Right atrium auricular region (tissue), 2 donors: ENCODE data around the gene CCDC82. TPM values are rescaled to one million over a fixed set of nuclear protein-coding genes. Genes with fewer than 3 reads are reported as not detected.

Experiments
- DNase-seq: peaks from one replicate; pipeline ENCODE4 v3.0.0-alpha.2; 2019; ENCODE audit warnings: low spot score
- H3K27ac ChIP-seq, 2 donors: fragments of 200-600 bp; sonication (generic); 1 replicate in 1 of 2; 2 replicates in 1 of 2; pipeline ENCODE4 v1.5.1; 2016 to 2019
- H3K27me3 ChIP-seq, 2 donors: fragments of 200-600 bp; sonication (generic); one replicate each; pipeline versions ENCODE4 v1.5.1 to v1.6.0; 2017 to 2019
- H3K36me3 ChIP-seq: fragments of 200-600 bp; sonication (generic); one replicate; pipeline ENCODE4 v1.5.1; 2016
- H3K4me1 ChIP-seq, 2 donors: fragments of 200-600 bp; sonication (generic); one replicate each; pipeline versions ENCODE4 v1.5.1 to v1.6.0; 2017 to 2019
- H3K4me3 ChIP-seq, 2 donors: fragments of 200-600 bp; sonication (generic); 1 replicate in 1 of 2; 2 replicates in 1 of 2; pipeline ENCODE4 v1.5.1; 2017 to 2019; ENCODE audit warnings: mild to moderate bottlenecking in 1 of 2, moderate library complexity in 1 of 2
- H3K9me3 ChIP-seq, 2 donors: fragments of 200-600 bp; sonication (generic); one replicate each; pipeline ENCODE4 v1.5.1; 2019
- CTCF ChIP-seq, 2 donors: fragments of 200-600 bp; sonication (generic); IDR thresholded peaks; one replicate each; pipeline ENCODE4 v1.5.1; 2019; ENCODE audit warnings: antibody characterized with exemption in 2 of 2
- total RNA-seq, 2 donors: library from RNA; depleted of rRNA; stranded (reverse); fragments of >200 nt; gene quantifications; one replicate each; pipeline ENCODE4 v1.1.0, GENCODE V29; 2016

CCDC82 gene
- total RNA-seq, 2 donors from 2014 or later = 9.6 to 11.9 TPM

- H3K27me3 ChIP-seq = no peaks in the 10 kb centered on the region
- DNase-seq = no peak
- no peaks in the 10 kb centered on the region for H3K36me3 ChIP-seq
- no peak overlapping the region for H3K4me3 ChIP-seq
- peak overlapping the region; percentile 15 to 50 for H3K27ac ChIP-seq
- H3K9me3 ChIP-seq = no peaks in the 10 kb centered on the region
- TF ChIP-seq CTCF (IDR thresholded peaks at IDR 0.05) = no peak
- peaks cover 0 to 60% of the 10 kb centered on the region in 2 donors for H3K4me1 ChIP-seq
Measured at GRCh38 chr11:96333191-96333719, 56.5 kb downstream of the CCDC82 start.

- peaks cover 0 to 49% of the 10 kb centered on the region in 2 donors for H3K4me1 ChIP-seq
- peak overlapping the region; percentile 27 to 50 for H3K27ac ChIP-seq
- no peak for DNase-seq
- H3K4me3 ChIP-seq = no peak overlapping the region
- no peak for TF ChIP-seq CTCF (IDR thresholded peaks at IDR 0.05)
- H3K36me3 ChIP-seq = no peaks in the 10 kb centered on the region
- no peaks in the 10 kb centered on the region for H3K9me3 ChIP-seq
- no peaks in the 10 kb centered on the region for H3K27me3 ChIP-seq
Measured at GRCh38 chr11:96332126-96332771, 57.5 kb downstream of the CCDC82 start.

- peaks cover 0 to 44% of the 10 kb centered on the region in 2 donors for H3K4me1 ChIP-seq
Measured at GRCh38 chr11:96331699-96332116, 58.0 kb downstream of the CCDC82 start.

GRCh38 chr11:96330511-96330859 is 59.2 kb downstream of the CCDC82 start:
- no peaks in the 10 kb centered on the region for H3K36me3 ChIP-seq
- H3K27me3 ChIP-seq = no peaks in the 10 kb centered on the region
- DNase-seq = no peak
- no peak for TF ChIP-seq CTCF (IDR thresholded peaks at IDR 0.05)
- H3K27ac ChIP-seq = no peak overlapping the region
- peaks cover 0 to 42% of the 10 kb centered on the region in 2 donors for H3K4me1 ChIP-seq
- H3K9me3 ChIP-seq = no peaks in the 10 kb centered on the region
- H3K4me3 ChIP-seq = no peak overlapping the region

More at GRCh38 chr11:96331699-96332116, 58.0 kb downstream of the CCDC82 start:
- Histone ChIP-seq H3K36me3 (no peaks in the 10 kb centered on the region), H3K9me3 (no peaks in the 10 kb centered on the region), H3K27ac (peak overlapping the region in 1 of 2 donors; percentile 50), H3K4me3 (no peak overlapping the region), H3K27me3 (no peaks in the 10 kb centered on the region)
- no peak for DNase-seq
- no peak for TF ChIP-seq CTCF (IDR thresholded peaks at IDR 0.05)

GRCh38 chr11:96329855-96330510 is 59.7 kb downstream of the CCDC82 start:
- no peak overlapping the region for H3K27ac ChIP-seq
- H3K27me3 ChIP-seq = no peaks in the 10 kb centered on the region
- no peak overlapping the region for H3K4me3 ChIP-seq
- no peaks in the 10 kb centered on the region for H3K36me3 ChIP-seq
- no peak for TF ChIP-seq CTCF (IDR thresholded peaks at IDR 0.05)
- no peak for DNase-seq
- peaks cover 0 to 47% of the 10 kb centered on the region in 2 donors for H3K4me1 ChIP-seq
- no peaks in the 10 kb centered on the region for H3K9me3 ChIP-seq
